ENCODE measurements around the gene SHLD1.

Gene SHLD1

DNA sequence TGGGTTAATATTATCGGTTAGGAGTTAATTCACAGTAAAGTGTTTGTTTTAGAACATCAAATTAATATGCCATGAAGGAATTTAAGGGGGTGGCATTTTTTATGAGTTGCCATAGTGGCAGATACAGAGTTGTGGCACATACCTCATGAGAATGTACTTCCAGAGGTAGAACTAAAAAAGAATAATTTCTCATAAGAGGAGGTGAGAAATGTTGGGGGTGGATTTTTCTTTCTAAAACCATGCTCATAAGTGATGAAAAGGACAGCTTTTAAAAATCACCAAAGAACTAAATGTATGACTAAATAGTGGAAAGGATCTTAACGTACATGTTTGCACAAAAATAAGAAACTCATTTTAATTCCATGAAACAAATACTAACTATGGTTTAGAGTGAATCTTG lies 58.7 kb downstream of the SHLD1 start:
- in situ Hi-C loops (cut with HindIII; ENCODE audit: low sequenced_read_pairs), result no loop called here

DNA sequence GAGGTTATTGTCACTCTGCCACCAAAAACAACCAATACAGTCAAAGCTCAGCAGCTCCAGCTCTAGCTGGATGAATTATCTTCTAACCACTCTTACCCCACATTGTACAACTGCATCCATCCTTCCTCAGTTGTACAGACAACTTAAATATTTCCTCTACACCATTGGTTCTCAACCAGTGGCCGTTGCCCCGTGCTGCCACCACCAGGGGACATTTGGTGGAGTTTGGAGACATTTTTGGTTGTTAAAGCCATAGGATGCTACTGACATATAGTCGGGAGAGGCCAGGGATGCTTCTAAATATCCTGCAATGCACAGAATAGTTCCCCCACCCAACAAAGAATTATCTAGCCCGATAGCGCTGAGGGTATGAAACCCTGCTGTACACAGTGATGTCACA lies 59.3 kb downstream of the SHLD1 start:
- in situ Hi-C loops (cut with HindIII; ENCODE audit: low sequenced_read_pairs), result no loop called here

DNA sequence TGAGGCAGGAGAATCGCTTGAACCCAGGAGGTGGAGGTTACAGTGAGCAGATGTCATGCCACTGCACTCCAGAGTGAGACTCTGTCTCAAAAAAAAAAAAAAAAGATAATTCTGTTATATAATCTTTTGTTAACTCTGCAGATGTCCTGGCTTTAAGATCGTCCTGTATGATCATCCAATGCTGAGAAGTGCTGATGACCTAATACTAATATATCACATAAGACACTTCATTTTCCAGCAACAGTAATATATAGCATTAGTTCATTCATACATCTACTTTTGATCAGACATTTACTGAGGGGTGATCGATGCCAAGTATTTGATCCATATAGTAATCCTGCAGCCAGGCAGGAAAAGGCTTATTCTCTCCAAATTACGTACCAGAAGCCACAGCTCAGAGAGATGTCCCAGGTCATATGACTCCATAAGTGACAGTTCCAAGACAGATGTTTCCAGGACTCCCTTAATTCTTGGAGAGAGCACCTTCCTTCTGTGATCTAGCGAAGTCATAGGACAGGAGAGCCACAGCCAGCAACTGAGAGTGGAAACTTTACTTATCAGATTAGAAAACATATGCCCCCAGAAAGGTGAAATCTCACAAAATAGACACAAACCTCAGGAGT lies 60.7 kb downstream of the SHLD1 start:
- in situ Hi-C loops (cut with HindIII; ENCODE audit: low sequenced_read_pairs), result no loop called here

DNA sequence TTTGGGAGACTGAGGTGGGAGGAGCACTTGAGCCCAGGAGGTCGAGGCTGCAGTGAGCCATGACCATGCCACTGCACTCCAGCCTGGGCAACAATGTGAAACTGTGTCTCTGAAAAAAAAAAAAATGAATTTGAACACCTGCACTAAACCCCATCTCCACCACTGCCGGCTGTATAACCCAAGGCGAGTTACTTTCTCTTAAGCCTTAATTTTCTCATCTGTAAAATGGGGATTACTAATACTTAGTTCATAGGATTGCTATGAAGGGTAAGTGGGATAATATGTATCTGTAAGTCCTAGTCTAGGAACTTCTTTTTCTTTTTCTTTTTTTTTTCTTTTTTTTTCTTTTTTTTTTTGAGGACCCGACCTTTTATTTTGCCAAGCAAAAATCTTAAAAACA lies 61.5 kb downstream of the SHLD1 start:
- in situ Hi-C loops (cut with HindIII; ENCODE audit: low sequenced_read_pairs), result no loop called here

DNA sequence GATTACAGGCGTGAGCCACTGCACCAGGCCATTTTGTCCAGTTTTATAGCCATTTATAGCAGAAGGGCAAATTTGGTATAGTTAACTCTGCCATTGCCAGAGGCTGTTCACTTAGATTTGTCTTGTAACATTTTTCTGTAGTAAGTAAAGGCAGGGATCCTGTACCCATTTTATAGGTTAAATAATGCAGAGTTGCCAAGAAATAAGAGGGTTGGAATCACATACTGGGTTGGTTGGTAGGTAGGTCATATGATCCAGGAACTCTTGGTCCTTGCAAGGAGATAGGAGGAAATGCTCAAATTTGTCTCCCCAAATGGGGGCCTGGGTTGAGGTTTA lies 68.1 kb downstream of the SHLD1 start:
- in situ Hi-C loops (cut with HindIII; ENCODE audit: low sequenced_read_pairs), result no loop called here

DNA sequence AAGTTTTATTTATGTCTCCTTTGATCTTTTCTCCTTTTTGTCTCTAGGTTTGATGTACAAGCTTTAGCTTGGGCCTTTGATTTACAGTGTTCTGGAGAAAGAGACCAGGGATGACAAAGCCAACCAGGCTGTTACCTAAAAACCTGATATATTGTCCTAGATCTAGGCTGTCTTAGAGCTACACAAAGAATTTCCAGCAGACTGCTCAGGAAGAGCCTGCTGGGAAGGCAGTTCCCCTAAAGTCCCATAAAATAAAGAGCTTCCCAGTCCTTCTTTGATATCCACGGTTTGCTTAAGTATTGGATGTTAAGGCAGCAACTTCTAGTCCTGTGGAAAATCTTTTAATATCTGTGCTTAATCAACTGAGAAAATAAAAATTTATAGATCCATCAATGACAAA lies 70.5 kb downstream of the SHLD1 start:
- in situ Hi-C loops (cut with HindIII; ENCODE audit: low sequenced_read_pairs), result no loop called here

DNA sequence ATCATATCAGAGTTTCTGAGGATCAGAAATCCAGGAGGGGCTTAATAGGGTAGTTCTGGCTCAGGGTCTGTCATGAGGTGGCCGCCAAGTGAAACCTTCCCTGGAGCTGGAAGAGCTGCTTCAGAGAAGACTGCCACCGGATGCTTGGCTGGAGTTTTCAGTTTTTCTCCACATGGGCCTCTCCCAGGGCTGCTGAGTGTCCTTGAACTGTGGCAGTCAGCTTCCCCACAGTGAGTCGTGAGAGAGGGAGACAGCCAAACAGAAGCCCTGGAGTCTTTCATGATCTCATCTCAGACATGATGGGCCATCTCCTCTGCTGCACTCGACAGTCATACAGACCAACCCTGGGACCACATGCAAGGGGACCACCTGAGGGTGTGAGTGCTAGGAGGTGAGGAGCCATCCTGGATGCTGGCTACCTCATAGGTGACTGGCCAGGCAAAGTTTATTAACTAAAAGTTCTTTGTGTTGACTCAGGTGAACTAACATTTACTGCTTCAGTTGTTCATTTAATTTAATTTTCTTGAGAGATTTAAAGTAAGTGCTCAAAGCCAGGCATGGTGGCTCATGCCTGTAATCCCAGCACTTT lies 71.5 kb downstream of the SHLD1 start:
- in situ Hi-C loops (cut with HindIII; ENCODE audit: low sequenced_read_pairs), result no loop called here

DNA sequence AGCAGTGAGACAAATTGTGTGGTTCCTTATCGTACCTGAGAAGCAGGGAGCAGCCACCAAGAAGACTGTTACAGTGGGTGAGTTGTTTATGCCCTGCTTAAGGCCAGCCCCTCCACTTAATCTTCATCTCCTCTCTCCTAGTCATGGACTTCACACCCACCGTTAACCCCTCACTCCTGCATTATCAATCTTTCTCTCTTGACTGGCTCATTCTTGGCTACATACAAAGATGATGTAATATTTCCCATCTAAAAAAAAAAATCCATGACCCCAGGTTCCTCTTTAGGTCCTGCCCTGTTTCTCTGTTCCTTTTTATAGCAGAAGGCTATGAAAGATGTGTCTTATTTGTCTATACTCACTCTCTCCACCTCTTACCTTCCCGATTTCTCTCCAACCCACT lies 72.4 kb downstream of the SHLD1 start:
- in situ Hi-C loops (cut with HindIII; ENCODE audit: low sequenced_read_pairs), result no loop called here

DNA sequence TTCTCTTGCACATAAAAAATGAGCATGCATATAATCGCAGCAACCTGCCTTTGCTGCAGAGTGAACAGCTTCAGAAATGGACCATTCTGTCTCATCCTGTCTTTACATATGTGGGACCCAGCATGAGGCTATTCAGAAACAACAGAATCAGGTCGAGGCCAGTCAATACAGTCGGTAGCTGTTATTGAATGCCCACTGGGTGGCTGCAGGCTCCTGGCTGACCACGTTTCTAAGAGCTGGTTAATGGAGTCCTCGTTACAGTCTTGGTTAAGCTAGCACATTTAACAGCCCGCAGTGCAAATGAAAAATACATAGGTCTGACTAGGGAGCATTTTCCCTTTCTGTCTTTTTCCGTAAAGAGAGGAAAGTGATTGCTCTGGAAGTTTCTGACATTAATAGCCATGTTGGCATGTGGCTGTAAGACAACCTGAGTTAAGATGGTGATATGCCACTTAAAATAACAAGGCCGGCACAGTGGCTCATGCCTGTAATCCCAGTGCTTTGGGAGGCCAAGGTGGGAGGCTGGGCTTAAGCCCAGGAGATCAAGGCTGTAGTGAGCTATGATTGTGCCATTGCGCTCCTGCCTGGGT lies 75.0 kb downstream of the SHLD1 start:
- in situ Hi-C loops (cut with HindIII; ENCODE audit: low sequenced_read_pairs), result no loop called here

DNA sequence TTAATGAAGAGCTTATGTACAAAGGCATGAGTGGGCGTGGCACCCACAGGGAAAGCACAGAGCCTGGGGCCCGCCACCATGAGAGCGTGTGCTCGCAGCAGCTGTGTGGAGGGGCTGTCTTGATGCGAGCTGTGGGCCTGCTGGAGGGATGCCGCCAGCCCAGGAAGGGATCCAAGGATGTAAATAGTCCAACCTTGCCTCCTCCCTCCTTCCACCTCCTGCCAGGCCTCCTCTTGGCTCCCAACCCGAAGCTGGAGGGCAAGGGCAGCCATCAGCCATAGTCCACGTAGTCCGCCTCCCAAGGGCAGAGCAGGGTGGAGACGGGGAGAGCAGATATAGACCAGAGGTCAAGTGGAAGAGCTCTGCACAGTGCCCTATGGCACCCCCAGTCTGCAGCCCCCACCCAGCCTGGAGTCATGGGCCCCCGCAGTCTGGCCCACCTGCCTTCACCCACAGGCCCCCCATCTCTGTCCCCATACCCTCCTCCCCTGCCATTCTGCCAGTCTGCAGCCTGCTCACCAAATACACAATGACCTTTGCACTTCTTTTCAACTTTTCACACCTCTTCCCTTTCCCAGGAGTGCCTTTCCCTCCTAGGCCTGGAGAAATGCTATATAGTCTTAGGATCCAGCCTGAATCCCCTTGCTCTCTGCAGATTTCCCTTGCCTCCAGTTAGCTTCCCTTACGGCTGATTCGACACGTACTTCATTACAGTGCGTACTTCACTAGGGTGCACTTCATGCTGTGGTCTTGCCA lies 77.1 kb downstream of the SHLD1 start:
- in situ Hi-C loops (cut with HindIII; ENCODE audit: low sequenced_read_pairs), result no loop called here

DNA sequence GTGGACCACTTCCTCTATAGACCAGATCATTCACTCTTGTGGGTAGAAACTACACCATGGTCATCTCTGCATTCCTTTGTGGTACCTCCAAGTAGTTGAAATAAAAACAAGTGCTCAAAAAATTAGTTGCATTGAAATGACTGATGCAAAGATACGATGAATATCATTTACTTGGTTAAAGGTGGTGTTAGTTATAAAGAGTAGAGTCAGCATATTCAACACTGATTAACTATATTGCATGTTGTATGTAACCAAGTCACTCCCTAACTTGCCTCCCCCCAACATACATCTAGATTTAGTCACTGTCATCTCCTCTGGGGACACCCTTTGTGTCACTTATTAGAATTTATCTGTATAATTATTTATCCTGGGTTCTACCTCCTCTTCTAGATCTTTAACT lies 77.7 kb downstream of the SHLD1 start:
- in situ Hi-C loops (cut with HindIII; ENCODE audit: low sequenced_read_pairs), result no loop called here

DNA sequence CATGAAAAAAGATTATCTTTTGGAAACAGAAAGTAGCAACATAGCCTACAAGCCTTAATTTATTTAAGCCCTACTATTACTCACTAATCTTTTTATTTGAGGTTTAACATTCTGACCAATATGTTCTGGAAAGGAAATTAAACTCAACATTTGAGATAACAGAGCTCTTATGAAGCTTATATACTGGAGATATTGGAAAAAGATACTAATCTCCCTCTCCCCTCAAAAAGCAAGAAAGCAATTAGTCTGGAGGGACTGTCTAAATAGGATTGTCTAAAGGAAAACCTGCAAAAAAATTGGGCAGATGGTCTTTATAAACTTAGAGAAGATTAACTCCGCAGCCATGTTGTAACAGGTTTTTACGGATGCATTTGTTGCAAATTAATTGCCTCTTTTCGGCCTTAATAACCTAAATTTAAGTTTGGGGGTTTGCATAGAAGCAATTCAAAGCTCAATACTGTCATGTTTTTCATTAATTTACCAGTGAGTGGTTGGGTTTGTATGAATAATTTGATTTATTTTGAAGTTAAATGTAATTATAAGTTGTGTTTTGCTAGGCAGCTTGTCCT lies 79.1 kb downstream of the SHLD1 start:
- in situ Hi-C loops (cut with HindIII; ENCODE audit: low sequenced_read_pairs), result no loop called here

DNA sequence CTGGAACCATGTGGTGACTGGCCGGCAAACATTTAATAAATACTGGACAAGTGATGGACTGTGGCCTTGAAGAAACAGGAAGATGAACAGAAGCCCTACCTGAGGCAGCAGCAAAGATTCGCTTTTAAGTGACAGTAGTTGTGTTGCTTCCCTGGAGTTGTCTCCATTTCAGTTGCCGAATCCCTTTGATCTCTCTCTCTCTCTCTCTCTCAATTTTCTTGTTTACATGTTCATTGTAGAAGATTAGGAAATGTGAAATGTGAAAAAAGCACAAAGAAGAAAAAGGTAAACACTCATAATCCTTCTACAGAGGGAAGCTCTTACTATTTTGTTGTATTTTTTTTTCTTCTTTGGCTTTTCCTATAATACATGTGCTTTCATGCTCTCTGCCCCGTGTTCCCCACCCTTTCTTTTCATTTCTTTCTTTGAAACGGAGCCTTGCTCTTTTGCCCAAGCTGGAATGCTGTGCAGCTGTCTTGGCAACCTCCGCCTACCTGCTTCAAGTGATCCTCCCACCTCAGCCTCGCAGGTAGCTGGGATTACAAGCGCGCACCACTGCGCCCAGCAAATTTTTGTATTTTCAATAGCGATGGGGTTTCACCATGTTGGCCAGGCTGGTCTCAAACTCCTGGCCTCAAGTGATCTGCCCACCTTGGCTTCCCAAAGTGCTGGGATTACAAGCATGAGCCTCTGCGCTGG lies 81.5 kb downstream of the SHLD1 start:
- in situ Hi-C loops (cut with HindIII; ENCODE audit: low sequenced_read_pairs), result no loop called here

DNA sequence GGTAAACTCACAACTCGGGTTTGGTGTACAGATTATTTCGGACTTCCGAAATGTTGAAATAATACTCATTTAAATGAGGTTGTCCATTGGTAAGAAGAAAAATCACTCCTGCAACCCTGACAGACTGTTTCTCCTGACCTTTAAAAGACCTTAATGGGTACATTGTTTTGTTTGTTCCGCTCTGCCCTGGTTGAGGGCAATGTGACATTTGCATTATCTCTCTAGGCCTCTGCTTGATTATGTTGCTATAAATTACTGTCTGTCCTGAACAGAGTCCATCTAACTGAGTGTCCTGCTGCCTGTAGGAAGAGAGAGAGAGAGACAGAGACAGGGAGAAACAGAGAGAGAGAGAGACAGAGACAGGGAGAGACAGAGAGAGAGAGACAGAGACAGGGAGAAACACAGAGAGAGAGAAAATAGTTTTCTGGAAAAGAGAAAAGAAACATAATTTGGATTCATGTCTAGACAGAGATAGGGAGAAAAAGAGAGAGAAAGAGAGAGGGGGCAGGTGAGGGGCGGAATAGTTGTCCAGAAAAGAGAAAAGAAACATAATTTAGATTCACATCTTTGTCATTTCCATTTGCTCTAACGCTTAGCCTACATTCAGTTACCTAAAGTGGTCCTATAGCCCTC lies 83.2 kb downstream of the SHLD1 start:
- in situ Hi-C loops (cut with HindIII; ENCODE audit: low sequenced_read_pairs), result no loop called here

DNA sequence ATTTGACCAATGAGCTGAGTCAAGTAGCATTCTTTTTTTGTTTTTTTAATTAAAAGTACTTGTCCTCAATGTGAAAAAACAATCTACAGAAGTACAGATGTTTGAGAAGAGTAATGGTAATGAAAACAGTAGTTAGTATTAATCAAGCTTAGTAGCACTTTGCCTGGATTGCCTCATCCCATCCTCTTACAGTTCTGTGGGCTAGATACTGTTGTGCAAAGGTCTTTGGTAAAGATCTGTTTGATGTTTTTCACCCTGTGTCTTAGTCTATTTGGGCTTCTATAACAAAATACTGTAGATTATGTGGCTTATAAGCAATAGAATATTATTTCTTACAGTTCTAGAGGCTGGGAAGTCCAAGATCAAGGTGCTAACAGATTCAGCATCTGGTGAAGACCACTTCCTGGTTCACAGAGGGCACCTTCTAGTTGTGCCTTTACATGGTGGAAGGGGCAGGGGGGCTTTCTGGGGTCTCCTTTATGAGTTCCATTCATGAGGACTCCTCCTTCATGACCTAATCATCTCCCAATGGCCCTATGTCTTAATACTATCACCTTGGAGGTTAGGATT lies 84.3 kb downstream of the SHLD1 start:
- in situ Hi-C loops (cut with HindIII; ENCODE audit: low sequenced_read_pairs), result no loop called here

DNA sequence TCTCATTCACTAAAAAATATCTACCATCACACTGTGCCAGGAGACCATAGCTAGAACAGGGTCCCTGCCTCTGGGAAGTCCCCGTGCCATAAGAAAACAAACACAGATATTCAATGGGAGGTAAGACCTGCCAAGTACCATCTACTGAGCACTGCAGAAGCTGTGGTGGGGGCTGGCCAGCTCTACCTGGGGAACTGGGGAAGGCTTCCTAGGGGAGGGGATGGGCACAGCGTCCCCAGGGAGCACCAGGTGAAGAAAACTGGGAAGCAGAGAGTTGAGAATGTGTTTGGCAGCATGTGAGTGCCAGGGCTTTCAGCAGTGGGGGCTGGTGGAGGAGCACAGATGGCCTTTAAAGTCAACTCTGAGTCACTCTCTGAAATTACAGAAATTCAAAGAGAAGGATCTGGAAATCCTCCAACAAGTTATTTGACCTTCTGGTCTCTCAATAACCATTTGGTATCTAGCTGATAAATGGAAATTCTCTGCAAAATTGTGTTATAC lies 85.2 kb downstream of the SHLD1 start:
- in situ Hi-C loops (cut with HindIII; ENCODE audit: low sequenced_read_pairs), result no loop called here

DNA sequence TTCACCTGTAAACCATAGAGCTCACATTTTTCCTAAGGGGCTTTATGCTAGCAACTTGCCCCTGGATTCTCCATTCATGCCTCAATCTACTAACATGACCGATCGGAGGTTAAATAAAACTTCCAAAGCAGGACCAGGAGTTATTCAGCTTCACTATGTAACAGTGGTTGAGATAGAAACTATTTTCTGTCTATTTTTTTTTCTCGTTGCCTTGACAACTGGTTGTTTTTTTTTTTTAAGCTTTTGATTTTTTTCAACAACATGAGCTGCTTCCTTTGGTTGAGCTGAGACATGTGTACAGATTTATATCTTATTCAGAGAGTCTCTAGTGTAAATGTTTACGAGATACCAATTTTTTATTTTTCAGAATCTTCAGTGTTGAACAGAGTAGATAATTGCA lies 85.7 kb downstream of the SHLD1 start:
- in situ Hi-C loops (cut with HindIII; ENCODE audit: low sequenced_read_pairs), result no loop called here

DNA sequence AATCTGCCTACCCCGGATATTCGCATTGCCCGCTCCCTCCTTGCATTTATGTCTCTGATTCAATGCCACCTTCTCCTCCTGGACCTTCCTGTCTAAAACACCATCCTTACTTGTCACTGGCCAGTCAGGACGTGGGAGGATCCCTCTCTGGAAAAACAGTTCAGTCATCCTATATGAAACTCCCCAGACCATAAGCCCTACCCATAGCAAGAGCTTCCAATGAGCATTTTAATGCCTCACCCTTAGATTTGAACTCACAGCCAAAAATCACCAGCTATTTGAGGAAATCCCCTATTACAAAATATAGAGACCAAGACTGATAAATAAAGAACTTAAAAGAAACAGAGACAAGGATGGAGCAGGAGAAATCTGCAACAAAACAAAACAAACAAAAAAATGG lies 86.4 kb downstream of the SHLD1 start:
- in situ Hi-C loops (cut with HindIII; ENCODE audit: low sequenced_read_pairs), result no loop called here

DNA sequence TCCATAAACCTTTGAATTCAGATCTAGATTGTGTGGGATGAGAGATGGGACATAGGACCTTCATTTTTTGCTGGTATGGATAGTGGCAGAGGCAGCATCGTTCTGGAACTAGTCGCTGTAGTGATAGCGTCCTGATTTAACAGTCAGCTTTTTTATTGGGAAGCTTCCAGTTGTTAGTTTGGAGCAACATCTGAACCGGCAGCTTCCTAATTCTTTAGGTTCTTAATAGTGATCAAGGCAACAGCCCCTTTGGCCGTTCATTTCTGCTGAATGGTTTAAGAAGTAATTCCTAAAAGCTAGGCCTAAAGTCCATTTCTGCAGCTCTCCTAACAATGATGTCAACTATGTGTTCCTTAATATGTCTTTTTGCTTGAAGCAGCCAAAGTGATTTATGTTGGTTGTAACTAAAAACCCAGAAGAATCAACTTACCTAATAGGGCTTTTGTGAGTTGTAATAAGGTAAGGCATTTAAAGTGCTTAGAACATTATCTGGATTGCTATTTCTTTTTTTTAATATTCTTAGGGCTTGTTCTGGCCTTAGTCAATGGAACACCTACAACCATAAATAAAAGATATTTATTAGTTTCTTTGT lies 90.3 kb downstream of the SHLD1 start:
- in situ Hi-C loops (cut with HindIII; ENCODE audit: low sequenced_read_pairs), result no loop called here

DNA sequence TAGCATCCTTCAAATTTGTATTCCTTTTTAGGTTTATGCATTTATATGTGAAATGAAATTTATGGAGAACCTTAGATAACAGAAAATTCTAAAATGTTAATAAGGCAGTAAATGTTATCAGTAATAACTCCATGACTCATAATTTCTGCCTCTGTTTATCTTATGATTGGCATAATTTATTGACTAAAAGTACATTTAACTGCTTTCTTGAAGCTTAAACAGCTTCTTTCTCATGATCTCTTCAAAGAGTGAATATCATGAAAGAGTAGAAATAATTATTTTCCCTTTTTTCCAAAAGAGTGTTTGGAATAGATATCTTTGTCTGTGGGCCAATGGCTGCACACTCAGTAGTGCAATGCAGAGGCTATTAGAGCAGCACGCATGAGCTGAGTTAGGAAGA lies 91.3 kb downstream of the SHLD1 start:
- in situ Hi-C loops (cut with HindIII; ENCODE audit: low sequenced_read_pairs), result no loop called here
